Measurements from ENCODE around the gene MYOF.
"Not testable (repeated sequence)": the region's sequence is repeated elsewhere in the genome, so short reads cannot be mapped to it uniquely, and the experiment has no call there.

The MYOF gene

GRCh38 chr10:93379731-93380575 lies 102.2 kb downstream of the MYOF start:
- no peak for DNase-seq

GRCh38 chr10:93378997-93379730 lies 103.0 kb downstream of the MYOF start:
- no peak for DNase-seq

- DNase-seq, result no peak
These were observed 104.1 kb downstream of the MYOF start for GRCh38 chr10:93378039-93378438.

- DNase-seq, result peak in 5 of 6 experiments; percentile 4 to 81 (median 46)
These were observed 105.5 kb downstream of the MYOF start for GRCh38 chr10:93376372-93377293.

- no peak for DNase-seq
These were observed 111.2 kb downstream of the MYOF start for GRCh38 chr10:93370961-93371360.

- DNase-seq, result no peak
These were observed 112.5 kb downstream of the MYOF start for GRCh38 chr10:93369588-93370164.

GRCh38 chr10:93368210-93368609 lies 113.9 kb downstream of the MYOF start:
- no peak for DNase-seq

GRCh38 chr10:93367664-93368063 lies 114.5 kb downstream of the MYOF start:
- DNase-seq, result no peak

GRCh38 chr10:93364966-93365365 lies 117.2 kb downstream of the MYOF start:
- DNase-seq, result no peak

GRCh38 chr10:93363891-93364648 lies 118.1 kb downstream of the MYOF start:
- no peak for DNase-seq

GRCh38 chr10:93358398-93358797 lies 123.7 kb downstream of the MYOF start:
- not testable (repeated sequence) for DNase-seq

- DNase-seq, result peak in 2 of 6 experiments; percentile 12 to 13
These were observed 124.5 kb downstream of the MYOF start for GRCh38 chr10:93357680-93358079.

GRCh38 chr10:93356516-93356915 lies 125.6 kb downstream of the MYOF start:
- no peak for DNase-seq

GRCh38 chr10:93352638-93353383 lies 129.3 kb downstream of the MYOF start:
- DNase-seq, result peak in 3 of 6 experiments; percentile 24 to 67 (median 60)

- DNase-seq, result no peak
These were observed 135.4 kb downstream of the MYOF start for GRCh38 chr10:93346694-93347093.

GRCh38 chr10:93346108-93346507 lies 136.0 kb downstream of the MYOF start:
- DNase-seq, result no peak

- no peak for DNase-seq
These were observed 137.4 kb downstream of the MYOF start for GRCh38 chr10:93344691-93345090.

- no peak for DNase-seq
These were observed 139.2 kb downstream of the MYOF start for GRCh38 chr10:93342921-93343320.

- no peak for DNase-seq
These were observed 139.8 kb downstream of the MYOF start for GRCh38 chr10:93342366-93342765.

- no peak for DNase-seq
These were observed 144.8 kb downstream of the MYOF start for GRCh38 chr10:93337309-93337721.

- no peak for DNase-seq
These were observed 145.5 kb downstream of the MYOF start for GRCh38 chr10:93336678-93337077.
